Renal pelvis (tissue), 4 donors: ENCODE results near the gene KIFC1. TPM values are rescaled to one million over a fixed set of nuclear protein-coding genes. Genes with fewer than 3 reads are reported as not detected.

Source experiments
- DNase-seq: peaks from one replicate; pipeline ENCODE4 v3.0.0-alpha.2; 2013
- polyA plus RNA-seq, 3 donors: library from polyadenylated mRNA; unstranded; fragments of 120-200 nt; gene quantifications; one replicate each; pipeline ENCODE4 v1.2.1, GENCODE V29; 2013; ENCODE audit not compliant: insufficient read length in 3 of 3

Gene KIFC1
- polyA plus RNA-seq, 3 donors, result 42.2 to 54.6 (median 43.3) TPM

GRCh38 chr6:33439956-33440648 lies 48.5 kb downstream of the KIFC1 start:
- DNase-seq, result no peak

GRCh38 chr6:33440649-33441309 lies 49.2 kb downstream of the KIFC1 start:
- no peak for DNase-seq

- no peak for DNase-seq
These were observed 49.8 kb downstream of the KIFC1 start for GRCh38 chr6:33441457-33441856.

- DNase-seq, result no peak
These were observed 50.7 kb downstream of the KIFC1 start for GRCh38 chr6:33442283-33442682.

- DNase-seq, result no peak
These were observed 51.4 kb downstream of the KIFC1 start for GRCh38 chr6:33443025-33443424.

GRCh38 chr6:33443619-33444504 lies 52.2 kb downstream of the KIFC1 start:
- no peak for DNase-seq

GRCh38 chr6:33445119-33445603 lies 53.5 kb downstream of the KIFC1 start:
- DNase-seq, result no peak

GRCh38 chr6:33446356-33446755 lies 54.7 kb downstream of the KIFC1 start:
- DNase-seq, result no peak

- DNase-seq, result no peak
These were observed 58.8 kb downstream of the KIFC1 start for GRCh38 chr6:33450434-33450833.

GRCh38 chr6:33451606-33452005 lies 60.0 kb downstream of the KIFC1 start:
- DNase-seq, result no peak

- no peak for DNase-seq
These were observed 60.9 kb downstream of the KIFC1 start for GRCh38 chr6:33452496-33452895.

- DNase-seq, result no peak
These were observed 61.9 kb downstream of the KIFC1 start for GRCh38 chr6:33453393-33454008.

- peak; percentile 96 for DNase-seq
These were observed 62.7 kb downstream of the KIFC1 start, which contains the start of gene ZBTB9 for GRCh38 chr6:33454009-33454946. Gene ZBTB9, plus strand, starts transcription at chr6:33454576. Its CDS starts 525 bp downstream, at chr6:33455101.

- no peak for DNase-seq
These were observed 63.4 kb downstream of the KIFC1 start for GRCh38 chr6:33455051-33455450.

GRCh38 chr6:33456156-33456555 lies 64.5 kb downstream of the KIFC1 start:
- DNase-seq, result no peak

- no peak for DNase-seq
These were observed 67.1 kb downstream of the KIFC1 start for GRCh38 chr6:33458676-33459075.

- DNase-seq, result no peak
These were observed 67.6 kb downstream of the KIFC1 start for GRCh38 chr6:33459226-33459625.
